Measurements from ENCODE around the gene PRKN.

The PRKN gene

DNA sequence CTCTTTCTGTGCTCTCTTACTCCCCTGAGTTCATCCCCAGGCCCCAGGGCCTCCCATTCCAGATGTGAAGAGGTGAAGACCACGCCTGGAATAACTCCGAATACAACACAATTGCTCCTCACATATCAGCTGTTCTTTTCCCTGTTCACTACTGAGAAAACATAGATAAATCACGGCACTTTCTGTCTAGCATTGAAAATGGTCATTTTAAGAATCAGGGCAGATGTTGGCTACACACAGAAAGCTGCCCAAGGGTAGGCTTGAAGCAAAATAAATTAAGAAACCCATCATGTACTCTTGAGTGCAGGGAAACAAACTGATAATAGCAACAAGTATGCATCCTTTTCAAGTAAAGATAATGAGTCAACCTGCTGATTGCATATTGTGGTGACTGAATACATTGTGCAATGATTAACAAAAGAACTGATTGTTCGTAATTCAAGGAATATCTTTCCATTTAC is 382.5 kb downstream of the PRKN start:
- H3K36me3 ChIP-seq (ENCODE audit: insufficient read depth, low read length) = no peaks in the 10 kb centered on the region
- peaks cover 9% of the 10 kb centered on the region; the same call in 1 of the 2 replicates for H3K4me1 ChIP-seq (ENCODE audit: insufficient read depth, low read length)
- H3K9me3 ChIP-seq (ENCODE audit: insufficient read depth, low read depth, low read length) = no peaks in the 10 kb centered on the region
- no peaks in the 10 kb centered on the region for H3K27me3 ChIP-seq (ENCODE audit: insufficient read depth, low read length)
- H3K9ac ChIP-seq (ENCODE audit: low read depth, low read length) = no peak overlapping the region
- H3K27ac ChIP-seq (ENCODE audit: low read depth, low read length) = no peak overlapping the region
- WGBS = 85% methylated on average over 4 of the region's 4 CpGs
- no peak overlapping the region for H3K4me3 ChIP-seq (ENCODE audit: low read length)

- no peak overlapping the region for H3K9ac ChIP-seq (ENCODE audit: low read depth, low read length)
- WGBS = 82% methylated on average over 2 of the region's 2 CpGs
- no peak overlapping the region for H3K4me3 ChIP-seq (ENCODE audit: low read length)
- H3K27me3 ChIP-seq (ENCODE audit: insufficient read depth, low read length) = no peaks in the 10 kb centered on the region
- no peak overlapping the region for H3K27ac ChIP-seq (ENCODE audit: low read depth, low read length)
- no peaks in the 10 kb centered on the region for H3K36me3 ChIP-seq (ENCODE audit: insufficient read depth, low read length)
- peaks cover 9% of the 10 kb centered on the region; the same call in 1 of the 2 replicates for H3K4me1 ChIP-seq (ENCODE audit: insufficient read depth, low read length)
- H3K9me3 ChIP-seq (ENCODE audit: insufficient read depth, low read depth, low read length) = no peaks in the 10 kb centered on the region
Measured at GRCh38 chr6:162344646-162345010, 382.9 kb downstream of the PRKN start.

DNA sequence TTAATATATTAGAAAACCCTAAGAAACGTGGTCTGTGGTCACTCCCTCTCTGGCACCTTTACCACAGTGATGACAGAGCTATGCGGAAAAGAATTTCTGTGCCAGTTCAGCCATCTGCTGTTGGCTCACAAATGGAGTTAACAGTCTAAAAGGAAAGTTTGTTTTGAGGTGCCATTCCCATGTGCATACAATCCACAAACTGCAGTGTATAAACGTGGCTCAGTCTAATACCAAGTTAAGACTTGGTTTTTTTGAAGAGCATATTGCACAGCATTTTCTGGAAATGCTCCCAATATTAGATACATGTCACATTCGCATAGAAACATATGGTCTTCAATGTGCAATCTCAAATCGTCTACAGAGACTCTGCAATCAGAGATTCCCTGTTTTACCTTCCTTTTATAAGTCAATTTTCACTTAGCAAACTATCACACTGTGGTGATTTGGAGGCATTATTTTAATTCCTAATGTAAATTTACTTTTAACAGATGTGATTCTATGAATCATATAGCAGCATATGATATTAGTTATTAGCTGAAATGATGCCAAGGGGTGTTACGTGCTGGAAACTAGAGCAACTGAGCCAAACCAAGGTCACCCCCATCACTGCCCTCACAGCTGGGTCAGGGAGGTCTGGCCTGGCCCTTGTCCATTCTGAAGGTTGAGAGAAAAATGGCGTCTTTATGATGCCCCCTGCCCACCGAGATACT is 383.5 kb downstream of the PRKN start:
- peaks cover 9% of the 10 kb centered on the region; the same call in 1 of the 2 replicates for H3K4me1 ChIP-seq (ENCODE audit: insufficient read depth, low read length)
- H3K9ac ChIP-seq (ENCODE audit: low read depth, low read length) = no peak overlapping the region
- no peaks in the 10 kb centered on the region for H3K36me3 ChIP-seq (ENCODE audit: insufficient read depth, low read length)
- H3K4me3 ChIP-seq (ENCODE audit: low read length) = no peak overlapping the region
- H3K27ac ChIP-seq (ENCODE audit: low read depth, low read length) = no peak overlapping the region
- H3K9me3 ChIP-seq (ENCODE audit: insufficient read depth, low read depth, low read length) = no peaks in the 10 kb centered on the region
- no peaks in the 10 kb centered on the region for H3K27me3 ChIP-seq (ENCODE audit: insufficient read depth, low read length)
- 93% methylated on average over 8 of the region's 8 CpGs for WGBS

DNA sequence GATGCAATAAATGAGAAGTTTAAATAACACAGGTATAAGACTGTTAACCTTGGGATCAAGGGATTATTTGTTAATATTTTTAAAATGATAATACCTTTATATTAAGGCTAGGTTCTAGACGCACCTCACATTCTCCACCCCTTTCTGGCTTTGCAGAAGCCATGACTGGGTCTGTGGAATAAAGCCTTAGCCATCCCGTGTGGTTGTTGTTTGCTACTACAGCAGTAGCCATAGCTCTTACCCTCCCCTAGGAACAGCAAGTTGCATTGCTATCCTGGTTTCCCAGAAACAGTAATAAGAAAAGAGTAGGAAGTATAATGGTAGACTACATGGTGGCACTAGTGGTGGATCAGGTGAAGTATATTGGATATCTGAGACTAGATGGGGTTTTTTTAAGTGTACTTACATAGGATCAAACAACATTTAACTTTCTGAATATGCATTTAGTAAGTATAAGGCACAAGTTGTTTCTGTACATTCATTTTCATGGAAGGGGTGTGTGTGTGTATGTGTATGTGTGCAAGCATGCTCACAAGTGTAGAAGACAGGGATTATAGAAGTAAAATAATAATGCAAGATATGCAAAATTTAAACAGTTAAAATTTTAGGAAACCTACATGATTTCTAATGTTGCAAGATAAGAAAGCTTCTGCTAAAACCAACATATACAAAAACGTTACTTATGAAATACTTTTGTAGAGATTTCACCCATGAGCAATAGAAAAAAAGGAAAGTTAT is 384.2 kb downstream of the PRKN start:
- Histone ChIP-seq H3K4me1 (ENCODE audit: insufficient read depth, low read length) (peaks cover 9% of the 10 kb centered on the region; the same call in 1 of the 2 replicates), H3K27ac (ENCODE audit: low read depth, low read length) (no peak overlapping the region), H3K9me3 (ENCODE audit: insufficient read depth, low read depth, low read length) (no peaks in the 10 kb centered on the region), H3K9ac (ENCODE audit: low read depth, low read length) (no peak overlapping the region), H3K36me3 (ENCODE audit: insufficient read depth, low read length) (no peaks in the 10 kb centered on the region), H3K4me3 (ENCODE audit: low read length) (no peak overlapping the region), H3K27me3 (ENCODE audit: insufficient read depth, low read length) (no peaks in the 10 kb centered on the region)
- 91% methylated on average over 2 of the region's 3 CpGs for WGBS

- Histone ChIP-seq H3K4me3 (ENCODE audit: low read length) (no peak overlapping the region), H3K9ac (ENCODE audit: low read depth, low read length) (no peak overlapping the region), H3K27me3 (ENCODE audit: insufficient read depth, low read length) (no peaks in the 10 kb centered on the region), H3K9me3 (ENCODE audit: insufficient read depth, low read depth, low read length) (no peaks in the 10 kb centered on the region), H3K4me1 (ENCODE audit: insufficient read depth, low read length) (no peaks in the 10 kb centered on the region), H3K36me3 (ENCODE audit: insufficient read depth, low read length) (no peaks in the 10 kb centered on the region), H3K27ac (ENCODE audit: low read depth, low read length) (no peak overlapping the region)
- 95% methylated on average over 6 of the region's 6 CpGs for WGBS
Measured at GRCh38 chr6:162337412-162337811, 390.2 kb downstream of the PRKN start.

GRCh38 chr6:162336359-162336758 is 391.2 kb downstream of the PRKN start:
- WGBS = 96% methylated on average over 6 of the region's 6 CpGs
- Histone ChIP-seq H3K27ac (ENCODE audit: low read depth, low read length) (no peak overlapping the region), H3K4me3 (ENCODE audit: low read length) (no peak overlapping the region), H3K9ac (ENCODE audit: low read depth, low read length) (no peak overlapping the region), H3K27me3 (ENCODE audit: insufficient read depth, low read length) (no peaks in the 10 kb centered on the region), H3K9me3 (ENCODE audit: insufficient read depth, low read depth, low read length) (no peaks in the 10 kb centered on the region), H3K4me1 (ENCODE audit: insufficient read depth, low read length) (no peaks in the 10 kb centered on the region), H3K36me3 (ENCODE audit: insufficient read depth, low read length) (no peaks in the 10 kb centered on the region)

- no peaks in the 10 kb centered on the region for H3K4me1 ChIP-seq (ENCODE audit: insufficient read depth, low read length)
- H3K36me3 ChIP-seq (ENCODE audit: insufficient read depth, low read length) = no peaks in the 10 kb centered on the region
- H3K4me3 ChIP-seq (ENCODE audit: low read length) = no peak overlapping the region
- no peaks in the 10 kb centered on the region for H3K9me3 ChIP-seq (ENCODE audit: insufficient read depth, low read depth, low read length)
- H3K27me3 ChIP-seq (ENCODE audit: insufficient read depth, low read length) = no peaks in the 10 kb centered on the region
- no peak overlapping the region for H3K27ac ChIP-seq (ENCODE audit: low read depth, low read length)
- WGBS = 98% methylated on average over 4 of the region's 4 CpGs
- no peak overlapping the region for H3K9ac ChIP-seq (ENCODE audit: low read depth, low read length)
Measured at GRCh38 chr6:162332365-162332764, 395.2 kb downstream of the PRKN start.

DNA sequence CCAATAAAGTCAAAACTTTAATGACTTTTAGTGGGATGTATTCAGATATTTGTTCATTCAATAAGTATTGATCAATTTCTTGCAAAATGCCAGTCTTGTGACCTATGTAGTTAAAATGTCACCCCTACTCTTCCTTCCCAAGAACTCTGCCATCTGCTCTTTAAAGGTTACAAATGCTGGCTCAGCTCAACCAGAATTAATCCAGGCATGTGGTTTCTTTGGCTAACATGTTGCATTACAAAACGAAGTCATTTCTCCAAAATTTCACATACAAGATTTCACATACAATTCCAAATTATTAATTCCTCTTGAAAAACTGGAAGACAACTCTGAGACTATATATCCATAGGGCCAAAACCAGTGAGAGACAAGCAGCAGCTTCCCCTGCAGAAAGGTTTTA is 395.7 kb downstream of the PRKN start:
- Histone ChIP-seq H3K9ac (ENCODE audit: low read depth, low read length) (no peak overlapping the region), H3K4me1 (ENCODE audit: insufficient read depth, low read length) (no peaks in the 10 kb centered on the region), H3K27ac (ENCODE audit: low read depth, low read length) (no peak overlapping the region), H3K27me3 (ENCODE audit: insufficient read depth, low read length) (no peaks in the 10 kb centered on the region), H3K36me3 (ENCODE audit: insufficient read depth, low read length) (no peaks in the 10 kb centered on the region), H3K4me3 (ENCODE audit: low read length) (no peak overlapping the region), H3K9me3 (ENCODE audit: insufficient read depth, low read depth, low read length) (no peaks in the 10 kb centered on the region)
- WGBS = 82% methylated on average over 1 of the region's 1 CpG

DNA sequence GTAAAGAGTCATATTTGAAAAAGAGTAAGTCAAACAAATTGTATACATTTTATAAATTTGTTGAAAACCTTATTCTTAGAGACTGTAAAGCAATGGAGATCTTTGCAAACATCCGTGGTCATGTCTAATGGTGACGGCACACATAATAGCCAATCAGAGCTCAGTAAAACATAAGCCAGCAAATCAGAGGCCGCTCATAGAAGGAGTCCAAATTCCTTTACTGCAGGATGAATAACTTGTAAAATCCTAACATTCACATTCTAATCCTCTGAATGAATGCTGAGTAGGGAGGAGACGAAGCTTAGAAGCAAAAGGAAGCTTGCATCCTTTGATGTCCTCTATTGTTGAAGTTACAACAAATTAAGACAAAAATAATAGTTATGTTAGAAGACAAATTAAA is 401.7 kb downstream of the PRKN start:
- H3K27ac ChIP-seq (ENCODE audit: low read depth, low read length) = no peak overlapping the region
- H3K9me3 ChIP-seq (ENCODE audit: insufficient read depth, low read depth, low read length) = peaks cover 18% of the 10 kb centered on the region; the same call in 1 of the 2 replicates
- no peak overlapping the region for H3K4me3 ChIP-seq (ENCODE audit: low read length)
- no peak overlapping the region for H3K9ac ChIP-seq (ENCODE audit: low read depth, low read length)
- H3K36me3 ChIP-seq (ENCODE audit: insufficient read depth, low read length) = no peaks in the 10 kb centered on the region
- H3K27me3 ChIP-seq (ENCODE audit: insufficient read depth, low read length) = no peaks in the 10 kb centered on the region
- 96% methylated on average over 3 of the region's 4 CpGs for WGBS
- H3K4me1 ChIP-seq (ENCODE audit: insufficient read depth, low read length) = peaks cover 11% of the 10 kb centered on the region; the same call in 1 of the 2 replicates

DNA sequence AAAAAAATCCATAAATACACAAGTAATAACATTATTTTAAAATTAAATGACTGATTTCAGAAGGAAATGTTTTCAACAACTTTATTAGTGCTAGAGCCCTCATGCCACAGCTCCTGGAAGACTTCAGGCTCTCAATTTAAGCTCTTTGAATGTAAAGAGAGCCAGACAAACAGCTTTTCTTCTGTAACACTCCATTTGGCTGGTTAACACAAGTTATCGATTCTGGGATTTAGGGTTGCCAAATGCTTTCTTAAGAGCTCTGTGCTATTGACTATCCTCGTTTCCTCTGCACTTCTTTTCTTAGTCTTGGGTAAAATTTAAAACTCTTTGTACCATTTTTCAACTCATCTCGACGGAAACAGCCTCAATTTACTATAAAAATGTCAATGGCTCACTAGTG is 402.5 kb downstream of the PRKN start:
- Histone ChIP-seq H3K27me3 (ENCODE audit: insufficient read depth, low read length) (no peaks in the 10 kb centered on the region), H3K27ac (ENCODE audit: low read depth, low read length) (no peak overlapping the region), H3K9me3 (ENCODE audit: insufficient read depth, low read depth, low read length) (peaks cover 18% of the 10 kb centered on the region; the same call in 1 of the 2 replicates), H3K4me3 (ENCODE audit: low read length) (no peak overlapping the region), H3K4me1 (ENCODE audit: insufficient read depth, low read length) (peaks cover 11% of the 10 kb centered on the region; the same call in 1 of the 2 replicates), H3K36me3 (ENCODE audit: insufficient read depth, low read length) (no peaks in the 10 kb centered on the region), H3K9ac (ENCODE audit: low read depth, low read length) (no peak overlapping the region)
- WGBS = 93% methylated on average over 4 of the region's 4 CpGs

DNA sequence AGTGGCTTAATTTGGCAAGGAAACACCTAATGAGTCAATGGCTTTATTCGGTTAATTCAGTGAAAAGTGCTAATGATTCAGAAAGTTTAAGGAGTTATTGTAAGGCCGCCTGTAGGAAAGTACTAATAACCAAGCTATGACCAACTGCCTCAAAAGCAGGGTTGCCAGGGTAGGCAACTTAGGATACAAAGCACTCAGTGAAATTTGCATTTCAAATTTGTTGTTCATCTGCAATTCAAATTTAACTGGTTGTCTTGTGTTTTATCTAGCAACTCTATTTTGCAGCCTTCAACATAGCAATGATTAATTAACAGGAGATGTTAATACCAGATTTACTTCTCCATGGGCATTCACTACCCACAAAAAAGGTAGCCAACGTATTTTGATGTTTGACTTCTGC is 412.3 kb downstream of the PRKN start:
- WGBS = 92% methylated on average over 2 of the region's 3 CpGs
- Histone ChIP-seq H3K27ac (ENCODE audit: low read depth, low read length) (no peak overlapping the region), H3K27me3 (ENCODE audit: insufficient read depth, low read length) (no peaks in the 10 kb centered on the region), H3K9ac (ENCODE audit: low read depth, low read length) (no peak overlapping the region), H3K9me3 (ENCODE audit: insufficient read depth, low read depth, low read length) (no peaks in the 10 kb centered on the region), H3K4me3 (ENCODE audit: low read length) (no peak overlapping the region), H3K4me1 (ENCODE audit: insufficient read depth, low read length) (0 out of 2 replicates have a peak, but pooled peaks cover 6% of the 10 kb centered on the region), H3K36me3 (ENCODE audit: insufficient read depth, low read length) (no peaks in the 10 kb centered on the region)
